ENCODE measurements around the gene CCDC28A. TPM values are rescaled to one million over a fixed set of nuclear protein-coding genes. Genes with fewer than 3 reads are reported as not detected.
"Not testable (repeated sequence)": the region's sequence is repeated elsewhere in the genome, so short reads cannot be mapped to it uniquely, and the experiment has no call there.

CCDC28A gene
- total RNA-seq, 1 donor from 2014 or later, result 12.5 TPM

GRCh38 chr6:138728662-138729061 lies 44.9 kb upstream of the CCDC28A start:
- Histone ChIP-seq H3K4me3 (ENCODE audit: low read depth, low read length) (no peak overlapping the region), H3K27me3 (ENCODE audit: control insufficient read depth, insufficient read depth, low read length) (no peaks in the 10 kb centered on the region), H3K36me3 (ENCODE audit: control insufficient read depth, insufficient read depth, low read length) (no peaks in the 10 kb centered on the region)
- no peak for DNase-seq (ENCODE audit: low read depth)
- no peak for TF ChIP-seq CTCF (IDR thresholded peaks at IDR 0.05; ENCODE audit: insufficient read depth, low read length, poor library complexity, severe bottlenecking)

- H3K4me3 ChIP-seq (ENCODE audit: low read depth, low read length); H3K27me3 ChIP-seq (ENCODE audit: control insufficient read depth, insufficient read depth, low read length); DNase-seq (ENCODE audit: low read depth); H3K36me3 ChIP-seq (ENCODE audit: control insufficient read depth, insufficient read depth, low read length): not testable (repeated sequence)
Observed at GRCh38 chr6:138730037-138730436, 43.5 kb upstream of the CCDC28A start.

GRCh38 chr6:138734585-138734984 lies 39.0 kb upstream of the CCDC28A start:
- no peak overlapping the region for H3K4me3 ChIP-seq (ENCODE audit: low read depth, low read length)
- no peaks in the 10 kb centered on the region for H3K27me3 ChIP-seq (ENCODE audit: control insufficient read depth, insufficient read depth, low read length)
- no peak for DNase-seq (ENCODE audit: low read depth)
- TF ChIP-seq CTCF (IDR thresholded peaks at IDR 0.05; ENCODE audit: insufficient read depth, low read length, poor library complexity, severe bottlenecking), result no peak
- no peaks in the 10 kb centered on the region for H3K36me3 ChIP-seq (ENCODE audit: control insufficient read depth, insufficient read depth, low read length)

- no peak for TF ChIP-seq CTCF (IDR thresholded peaks at IDR 0.05; ENCODE audit: insufficient read depth, low read length, poor library complexity, severe bottlenecking)
- H3K4me3 ChIP-seq (ENCODE audit: low read depth, low read length), result no peak overlapping the region
- no peaks in the 10 kb centered on the region for H3K27me3 ChIP-seq (ENCODE audit: control insufficient read depth, insufficient read depth, low read length)
- no peak for DNase-seq (ENCODE audit: low read depth)
- H3K36me3 ChIP-seq (ENCODE audit: control insufficient read depth, insufficient read depth, low read length), result no peaks in the 10 kb centered on the region
Observed at GRCh38 chr6:138736640-138737039, 36.9 kb upstream of the CCDC28A start.

GRCh38 chr6:138752017-138752416 lies 21.6 kb upstream of the CCDC28A start:
- no peak for TF ChIP-seq CTCF (IDR thresholded peaks at IDR 0.05; ENCODE audit: insufficient read depth, low read length, poor library complexity, severe bottlenecking)
- no peaks in the 10 kb centered on the region for H3K27me3 ChIP-seq (ENCODE audit: control insufficient read depth, insufficient read depth, low read length)
- no peak for DNase-seq (ENCODE audit: low read depth)
- no peaks in the 10 kb centered on the region for H3K36me3 ChIP-seq (ENCODE audit: control insufficient read depth, insufficient read depth, low read length)
- no peak overlapping the region for H3K4me3 ChIP-seq (ENCODE audit: low read depth, low read length)

GRCh38 chr6:138757136-138757535 lies 16.4 kb upstream of the CCDC28A start:
- no peak overlapping the region for H3K4me3 ChIP-seq (ENCODE audit: low read depth, low read length)
- no peaks in the 10 kb centered on the region for H3K27me3 ChIP-seq (ENCODE audit: control insufficient read depth, insufficient read depth, low read length)
- no peaks in the 10 kb centered on the region for H3K36me3 ChIP-seq (ENCODE audit: control insufficient read depth, insufficient read depth, low read length)
- TF ChIP-seq CTCF (IDR thresholded peaks at IDR 0.05; ENCODE audit: insufficient read depth, low read length, poor library complexity, severe bottlenecking), result no peak
- no peak for DNase-seq (ENCODE audit: low read depth)
